GM23248 (cell line): ENCODE results near the gene GRB10. TPM values are rescaled to one million over a fixed set of nuclear protein-coding genes. Genes with fewer than 3 reads are reported as not detected.

Experiments
- DNase-seq: peaks from one replicate; pipeline ENCODE4 v3.0.0-alpha.2; 2015
- H2AFZ ChIP-seq: fragments of 200-600 bp; sonication (generic); 2 replicates; pipeline ENCODE4 v1.6.1; 2016; ENCODE audit warnings: antibody characterized with exemption
- H3F3A ChIP-seq: fragments of 200-600 bp; sonication (generic); 2 replicates; pipeline ENCODE4 v1.6.1; 2016; ENCODE audit warnings: mild to moderate bottlenecking, antibody characterized with exemption, mixed run types; ENCODE audit not compliant: insufficient read depth
- H3K27ac ChIP-seq: fragments of 200-600 bp; sonication (generic); 2 replicates; pipeline ENCODE4 v1.5.1; 2016; ENCODE audit warnings: mild to moderate bottlenecking
- H3K27me3 ChIP-seq: fragments of 200-600 bp; sonication (generic); replicated peaks from 2 replicates; pipeline ENCODE4 v1.6.1; 2016; ENCODE audit warnings: mild to moderate bottlenecking; ENCODE audit not compliant: insufficient read depth
- H3K36me3 ChIP-seq: fragments of 200-600 bp; sonication (generic); 2 replicates; pipeline ENCODE4 v1.6.1; 2016; ENCODE audit warnings: low read depth, mild to moderate bottlenecking
- H3K4me1 ChIP-seq: fragments of 200-600 bp; sonication (generic); 2 replicates; pipeline ENCODE4 v1.6.1; 2016; ENCODE audit warnings: mild to moderate bottlenecking; ENCODE audit not compliant: insufficient read depth
- H3K4me2 ChIP-seq: fragments of 200-600 bp; sonication (generic); one replicate; pipeline ENCODE4 v1.6.1; 2016; ENCODE audit warnings: mild to moderate bottlenecking; ENCODE audit not compliant: unreplicated experiment
- H3K4me3 ChIP-seq: fragments of 200-600 bp; sonication (generic); 2 replicates; pipeline ENCODE4 v1.5.1; 2016; ENCODE audit warnings: mild to moderate bottlenecking
- H3K79me2 ChIP-seq: fragments of 200-600 bp; sonication (generic); 2 replicates; pipeline ENCODE4 v1.6.1; 2016; ENCODE audit warnings: mild to moderate bottlenecking; ENCODE audit not compliant: insufficient read depth
- H3K9ac ChIP-seq: fragments of 200-600 bp; sonication (generic); 2 replicates; pipeline ENCODE4 v1.6.1; 2016; ENCODE audit warnings: mild to moderate bottlenecking
- H3K9me2 ChIP-seq: fragments of 200-600 bp; sonication (generic); 2 replicates; pipeline ENCODE4 v1.6.1; 2016; ENCODE audit warnings: mixed run types, mild to moderate bottlenecking, moderate library complexity; ENCODE audit not compliant: insufficient read depth
- H3K9me3 ChIP-seq: fragments of 200-600 bp; sonication (generic); one replicate; pipeline ENCODE4 v1.6.1; 2017; ENCODE audit warnings: low read depth
- H4K20me1 ChIP-seq: fragments of 200-600 bp; sonication (generic); 2 replicates; pipeline ENCODE4 v1.6.0; 2016; ENCODE audit not compliant: insufficient read depth
- EZH2 ChIP-seq: fragments of 200-600 bp; sonication (generic); IDR thresholded peaks from 2 replicates; pipeline ENCODE4 v1.6.1; 2018; ENCODE audit warnings: antibody characterized with exemption, mild to moderate bottlenecking; ENCODE audit not compliant: insufficient read depth, poor library complexity, severe bottlenecking
- EZH2phosphoT487 ChIP-seq: fragments of 200-600 bp; sonication (generic); IDR thresholded peaks from 2 replicates; pipeline ENCODE4 v1.6.1; 2018; ENCODE audit warnings: antibody characterized with exemption, moderate library complexity, mild to moderate bottlenecking, low read depth; ENCODE audit not compliant: insufficient read depth
- WGBS, 2 experiments: methylation state at CpG; one replicate each; pipeline ENCODE4 v1.1.6; 2015 to 2017; ENCODE audit warnings: low lambda C conversion rate in 2 of 2, low coverage in 1 of 2; ENCODE audit errors: missing lambda C conversion rate in 2 of 2; 5-methylcytosine and 5-hydroxymethylcytosine counted together
- in situ Hi-C: fragments of 300-500 bp; cut with MboI; formaldehyde crosslinking; loops from 2 replicates; pipeline ENCODE4 v1.15.0; 2020
- polyA plus RNA-seq: library from polyadenylated mRNA; unstranded; fragments of >200 nt; fragmentation: Nextera tagmentation; extraction: Ambion mirVana; gene quantifications from 2 replicates; pipeline ENCODE4 v1.2.1, GENCODE V29; 2016
- total RNA-seq: library from RNA; depleted of rRNA; stranded (reverse); fragments of >200 nt; shearing (Covaris generic); gene quantifications from 2 replicates; pipeline ENCODE4 v1.2.3, GENCODE V29; 2014

Gene GRB10
- total and polyA plus RNA-seq, 2 experiments from 2014 or later, result 12.9 to 25.9 TPM

DNA sequence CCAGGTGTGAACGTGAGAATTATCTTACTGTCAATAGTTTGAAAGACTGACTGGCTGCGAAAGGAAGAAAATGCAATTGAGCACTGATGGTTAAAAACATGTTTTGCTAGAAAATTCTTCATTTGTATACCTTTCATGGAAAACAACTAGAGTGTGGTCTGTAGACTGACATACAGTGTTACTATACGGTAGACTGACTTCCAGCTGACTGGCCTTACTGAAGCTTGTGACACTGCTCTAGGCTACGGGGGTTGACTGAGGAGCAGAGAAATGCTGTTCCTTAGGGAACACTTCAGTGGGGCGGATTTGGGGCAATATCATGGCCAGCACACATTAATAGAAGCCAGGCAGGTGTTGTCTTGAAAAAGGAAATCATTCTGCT is 191.6 kb downstream of the GRB10 start:
- H2AFZ ChIP-seq, result no peak overlapping the region
- H3K4me2 ChIP-seq, result no peak overlapping the region
- no peak overlapping the region for H3K27ac ChIP-seq
- no peaks in the 10 kb centered on the region for H3K79me2 ChIP-seq
- 95 to 99% methylated on average over 5 of the region's 5 CpGs for WGBS, 2 experiments
- DNase-seq, result no peak
- H3F3A ChIP-seq, result no peaks in the 10 kb centered on the region
- H3K9me2 ChIP-seq, result no peaks in the 10 kb centered on the region
- in situ Hi-C loops, result no loop called here
- no peaks in the 10 kb centered on the region for H3K9me3 ChIP-seq
- H3K4me3 ChIP-seq, result no peak overlapping the region
- no peak overlapping the region for H3K9ac ChIP-seq
- H3K36me3 ChIP-seq, result peaks cover 5% of the 10 kb centered on the region; the same call in 1 of the 2 replicates
- no peaks in the 10 kb centered on the region for H3K27me3 ChIP-seq
- no peaks in the 10 kb centered on the region for H4K20me1 ChIP-seq
- TF ChIP-seq EZH2, result no peak
- TF ChIP-seq EZH2phosphoT487, result no peak
- no peaks in the 10 kb centered on the region for H3K4me1 ChIP-seq

DNA sequence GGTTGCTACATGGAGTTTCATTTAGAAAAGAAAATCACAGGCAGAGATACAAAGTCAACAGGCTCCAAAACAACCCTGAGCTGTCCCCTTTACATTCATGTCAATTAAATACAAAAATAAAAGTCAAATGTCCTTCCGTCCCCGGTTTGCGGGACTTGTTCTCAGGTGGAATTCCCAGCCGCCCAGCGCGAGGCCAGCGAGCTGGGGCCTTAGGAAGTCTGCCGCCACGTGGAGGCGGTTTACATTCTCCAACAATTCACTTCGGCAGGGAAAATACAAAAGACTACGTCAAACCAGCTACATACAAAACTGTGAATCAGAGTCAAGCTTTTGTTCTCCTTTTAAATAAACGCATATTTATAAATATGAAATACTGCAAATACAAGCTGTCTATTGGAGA is 192.2 kb downstream of the GRB10 start:
- no peak for TF ChIP-seq EZH2
- no peak for TF ChIP-seq EZH2phosphoT487
- WGBS, 2 experiments, result 96% methylated on average over 13 of the region's 13 CpGs

DNA sequence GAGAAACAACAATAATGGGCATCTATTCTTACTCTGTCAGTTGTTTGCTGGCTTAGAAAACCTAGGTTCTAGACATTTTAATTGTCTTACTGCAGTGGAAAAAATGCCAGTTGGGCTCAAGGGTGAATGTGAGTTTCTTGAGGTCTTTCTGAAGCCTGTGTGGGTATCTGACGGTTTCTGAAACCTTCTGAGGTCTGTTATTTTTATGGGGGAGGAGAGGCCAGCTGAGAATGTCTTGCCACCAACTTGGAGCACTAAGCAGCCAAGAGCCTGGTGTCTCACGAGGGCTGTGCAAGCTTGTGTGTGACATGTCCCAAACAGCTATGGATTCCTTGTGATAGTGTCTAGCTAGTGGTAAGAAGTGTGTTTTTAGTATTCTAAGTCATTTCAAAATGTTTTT is 193.3 kb downstream of the GRB10 start:
- no peaks in the 10 kb centered on the region for H3K9me2 ChIP-seq
- TF ChIP-seq EZH2phosphoT487 (no peak), EZH2 (no peak)
- 51 to 53% methylated on average over 2 of the region's 2 CpGs for WGBS, 2 experiments
- no peaks in the 10 kb centered on the region for H4K20me1 ChIP-seq
- in situ Hi-C loops, result no loop called here
- no peak overlapping the region for H3K4me2 ChIP-seq
- no peaks in the 10 kb centered on the region for H3F3A ChIP-seq
- H3K36me3 ChIP-seq, result peaks cover 5% of the 10 kb centered on the region; the same call in 1 of the 2 replicates
- H3K27me3 ChIP-seq, result no peaks in the 10 kb centered on the region
- no peaks in the 10 kb centered on the region for H3K9me3 ChIP-seq
- DNase-seq, result no peak
- no peak overlapping the region for H2AFZ ChIP-seq
- no peak overlapping the region for H3K4me3 ChIP-seq
- H3K79me2 ChIP-seq, result no peaks in the 10 kb centered on the region
- H3K27ac ChIP-seq, result no peak overlapping the region
- H3K9ac ChIP-seq, result no peak overlapping the region
- no peaks in the 10 kb centered on the region for H3K4me1 ChIP-seq

More for the DNA sequence above, 192.2 kb downstream of the GRB10 start:
- H3K79me2 ChIP-seq, result no peaks in the 10 kb centered on the region
- no peaks in the 10 kb centered on the region for H3K4me1 ChIP-seq
- no peaks in the 10 kb centered on the region for H3K9me2 ChIP-seq
- no peak overlapping the region for H3K27ac ChIP-seq
- no peak overlapping the region for H2AFZ ChIP-seq
- in situ Hi-C loops, result no loop called here
- no peaks in the 10 kb centered on the region for H3F3A ChIP-seq
- no peak overlapping the region for H3K4me3 ChIP-seq
- H3K4me2 ChIP-seq, result no peak overlapping the region
- H3K9me3 ChIP-seq, result no peaks in the 10 kb centered on the region
- DNase-seq, result no peak
- no peak overlapping the region for H3K9ac ChIP-seq
- H3K27me3 ChIP-seq, result no peaks in the 10 kb centered on the region
- H3K36me3 ChIP-seq, result peaks cover 5% of the 10 kb centered on the region; the same call in 1 of the 2 replicates
- H4K20me1 ChIP-seq, result no peaks in the 10 kb centered on the region

DNA sequence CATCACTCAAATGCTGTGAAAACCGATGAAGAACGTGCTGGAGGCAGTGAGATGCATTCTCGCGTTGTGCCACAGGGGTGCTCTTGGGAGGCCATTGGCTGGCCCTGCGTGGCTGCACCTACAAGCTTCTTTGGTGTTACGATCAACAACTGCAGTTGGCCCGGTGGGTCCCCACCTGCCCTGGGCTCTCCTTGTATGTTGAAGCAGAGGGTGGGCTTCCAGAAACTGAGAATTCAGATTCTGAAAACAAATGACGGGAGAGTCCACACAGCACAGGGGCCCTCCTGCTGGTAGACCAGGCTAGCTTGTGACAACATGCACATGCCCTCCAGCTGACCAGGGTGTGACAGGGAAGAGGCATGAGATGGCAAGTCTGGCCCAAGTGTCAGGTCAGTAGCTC is 193.8 kb downstream of the GRB10 start:
- Histone ChIP-seq H3K4me2 (no peak overlapping the region), H3K79me2 (no peaks in the 10 kb centered on the region), H4K20me1 (no peaks in the 10 kb centered on the region), H3K9me3 (no peaks in the 10 kb centered on the region), H3F3A (no peaks in the 10 kb centered on the region), H3K27ac (no peak overlapping the region), H3K9ac (no peak overlapping the region), H3K36me3 (peaks cover 5% of the 10 kb centered on the region; the same call in 1 of the 2 replicates), H2AFZ (no peak overlapping the region), H3K4me3 (no peak overlapping the region), H3K4me1 (no peaks in the 10 kb centered on the region), H3K27me3 (no peaks in the 10 kb centered on the region), H3K9me2 (no peaks in the 10 kb centered on the region)
- in situ Hi-C loops, result no loop called here
- no peak for DNase-seq
- no peak for TF ChIP-seq EZH2phosphoT487
- TF ChIP-seq EZH2, result no peak
- WGBS, 2 experiments, result 41 to 54% methylated on average over 8 of the region's 8 CpGs

DNA sequence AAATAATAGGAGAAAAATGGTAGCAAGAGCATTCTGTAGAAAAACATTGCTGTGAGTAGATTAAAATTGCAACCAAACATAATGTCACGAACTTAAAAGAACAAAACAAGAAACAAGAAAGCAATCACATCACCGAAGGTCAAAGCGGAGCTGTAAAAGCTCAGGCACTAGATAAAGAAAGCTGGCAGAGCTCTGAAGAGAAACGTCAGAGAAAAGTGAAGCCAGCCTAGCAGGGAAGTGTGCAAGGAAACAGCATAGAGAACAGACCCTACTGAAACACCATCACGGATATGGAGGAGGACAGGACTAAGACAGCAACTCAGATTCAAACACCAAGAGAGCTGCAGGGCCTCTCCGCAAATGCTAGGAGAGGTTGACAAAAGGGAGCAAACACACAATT is 195.0 kb downstream of the GRB10 start:
- Histone ChIP-seq H3K27ac (no peak overlapping the region), H2AFZ (no peak overlapping the region), H3K27me3 (no peaks in the 10 kb centered on the region), H3K9me2 (no peaks in the 10 kb centered on the region), H3K79me2 (no peaks in the 10 kb centered on the region), H3K4me3 (no peak overlapping the region), H4K20me1 (no peaks in the 10 kb centered on the region), H3K9ac (no peak overlapping the region), H3K4me1 (no peaks in the 10 kb centered on the region), H3K4me2 (no peak overlapping the region), H3K9me3 (no peaks in the 10 kb centered on the region), H3K36me3 (peaks cover 5% of the 10 kb centered on the region; the same call in 1 of the 2 replicates), H3F3A (no peaks in the 10 kb centered on the region)
- WGBS, 2 experiments, result 90 to 91% methylated on average over 6 of the region's 6 CpGs
- no peak for DNase-seq
- TF ChIP-seq EZH2 (no peak), EZH2phosphoT487 (no peak)
- in situ Hi-C loops, result no loop called here
